ENCODE measurements around the gene COL15A1.

COL15A1 gene

GRCh38 chr9:99037769-99038483 lies 94.2 kb downstream of the COL15A1 start:
- no peak for DNase-seq (ENCODE audit: low read depth in 2 of 2)

DNA sequence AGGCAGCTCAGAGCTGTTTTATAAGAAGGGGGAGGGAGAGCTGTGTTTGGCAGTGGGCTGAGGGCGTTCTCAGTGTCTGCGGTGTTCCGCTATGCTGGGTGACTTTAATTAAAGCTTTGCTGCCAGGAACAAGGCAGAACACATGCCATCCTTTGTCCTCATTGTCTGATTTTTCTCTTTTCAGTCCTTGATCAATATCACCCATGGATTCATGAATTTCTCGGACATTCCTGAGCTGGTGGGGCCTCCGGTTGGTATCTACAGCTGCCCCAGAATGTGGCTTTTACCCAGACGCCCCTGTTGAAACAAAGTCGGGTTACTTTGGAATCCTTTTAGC lies 94.7 kb downstream of the COL15A1 start:
- no peak for DNase-seq (ENCODE audit: low read depth in 2 of 2)

- DNase-seq (ENCODE audit: low read depth in 2 of 2) = no peak
These were observed 95.9 kb downstream of the COL15A1 start for GRCh38 chr9:99039505-99040182.

- DNase-seq (ENCODE audit: low read depth in 2 of 2) = no peak
These were observed 96.7 kb downstream of the COL15A1 start for GRCh38 chr9:99040251-99040900.

DNA sequence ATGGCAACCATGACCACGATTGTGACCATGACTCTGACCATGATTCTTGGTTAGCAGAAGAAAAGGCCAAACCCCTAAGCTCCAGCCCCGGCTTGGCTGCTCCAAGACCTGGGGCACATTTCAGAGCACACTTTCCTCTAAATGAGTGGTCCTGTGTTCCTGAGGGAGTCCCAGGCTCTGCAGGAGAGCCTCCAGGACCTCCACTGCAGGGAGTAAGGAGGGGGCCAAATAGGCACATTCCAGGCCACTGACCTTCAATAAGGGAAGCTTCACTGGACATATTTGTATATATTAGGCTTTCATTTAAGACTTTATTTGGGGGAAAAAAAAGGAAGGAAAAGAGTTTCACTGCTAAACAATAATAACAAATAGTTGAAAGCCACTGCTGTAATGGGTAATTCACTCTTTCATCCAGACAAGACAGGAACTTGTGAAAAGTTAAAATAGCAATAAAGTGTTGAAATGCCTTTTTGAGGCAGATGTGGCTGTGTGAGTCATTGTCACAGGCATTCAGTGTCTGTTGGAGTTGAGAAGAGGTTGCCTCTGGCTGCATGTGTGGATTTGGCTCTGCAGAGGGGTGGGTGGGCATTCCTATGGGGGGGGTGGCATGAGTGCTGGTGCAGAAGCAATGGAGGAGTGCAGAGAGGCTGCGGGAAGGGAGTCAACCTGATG lies 97.3 kb downstream of the COL15A1 start:
- DNase-seq (ENCODE audit: low read depth in 2 of 2) = no peak

DNA sequence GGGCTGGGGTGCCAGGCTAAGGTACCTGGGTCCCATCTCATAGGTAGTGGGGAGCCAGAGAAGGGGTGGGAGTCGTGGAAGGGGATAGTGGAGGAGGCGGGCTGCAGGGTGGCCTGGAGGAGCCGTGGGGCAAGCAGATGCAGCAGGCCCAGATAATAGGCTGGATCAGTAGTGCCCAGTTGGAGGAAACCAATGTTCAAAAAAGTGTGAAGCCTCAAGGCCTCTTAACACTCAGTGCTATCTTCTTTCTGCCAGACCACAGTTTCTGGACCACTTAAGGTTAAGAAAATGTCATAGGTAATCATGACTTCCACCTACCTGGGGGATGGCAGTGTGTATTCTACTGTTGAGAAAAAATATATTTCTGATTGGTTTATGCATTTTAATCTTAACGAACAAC lies 97.9 kb downstream of the COL15A1 start:
- no peak for DNase-seq (ENCODE audit: low read depth in 2 of 2)

DNA sequence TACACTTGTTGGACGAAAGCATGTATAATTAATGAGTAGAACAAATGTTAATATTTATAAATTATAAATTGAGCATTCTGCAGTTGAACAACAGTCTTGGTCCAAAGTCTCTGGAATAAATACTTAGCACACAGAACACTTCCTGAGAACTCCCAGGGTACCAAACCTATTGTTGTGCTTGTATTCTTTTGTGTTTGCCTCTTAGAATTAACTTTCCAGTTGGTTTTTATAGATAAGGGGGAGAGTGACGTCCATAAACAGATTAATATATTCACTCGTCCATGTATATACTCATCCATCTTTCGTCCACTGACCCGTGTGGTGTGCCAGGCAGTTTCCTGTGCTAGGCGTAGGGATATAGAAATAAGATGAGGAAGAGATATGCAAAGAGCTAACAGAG lies 98.9 kb downstream of the COL15A1 start:
- DNase-seq (ENCODE audit: low read depth in 2 of 2) = no peak

- no peak for DNase-seq (ENCODE audit: low read depth in 2 of 2)
These were observed 101.1 kb downstream of the COL15A1 start for GRCh38 chr9:99044827-99045226.

- no peak for DNase-seq (ENCODE audit: low read depth in 2 of 2)
These were observed 102.4 kb downstream of the COL15A1 start for GRCh38 chr9:99046068-99046467.

DNA sequence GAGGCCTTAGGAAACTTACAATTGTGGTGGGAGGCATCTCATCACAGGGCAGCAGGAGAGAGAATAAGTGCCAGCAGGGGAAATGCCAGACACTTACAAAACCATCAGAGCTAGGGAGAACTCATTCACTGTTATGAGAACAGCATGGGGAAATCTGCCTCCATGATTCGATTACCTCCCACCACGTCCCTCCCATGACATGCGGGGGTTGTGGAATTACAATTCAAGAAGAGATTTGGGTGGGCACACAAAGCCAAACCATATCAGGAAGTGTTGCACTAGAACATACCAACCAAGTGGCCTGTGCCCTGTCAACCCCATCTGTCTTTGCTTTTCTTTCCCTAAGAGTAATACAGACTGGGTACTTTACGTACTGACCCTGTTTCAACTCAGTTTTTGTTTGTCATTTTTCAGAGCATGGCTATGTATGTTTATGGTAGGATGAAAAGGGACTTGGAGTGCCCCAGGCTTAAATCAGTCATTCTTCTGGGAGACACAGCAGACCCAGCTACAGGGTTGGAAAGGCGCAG lies 102.9 kb downstream of the COL15A1 start:
- no peak for DNase-seq (ENCODE audit: low read depth in 2 of 2)

- DNase-seq (ENCODE audit: low read depth in 2 of 2) = no peak
These were observed 105.5 kb downstream of the COL15A1 start for GRCh38 chr9:99049228-99049627.

GRCh38 chr9:99049641-99050040 lies 105.9 kb downstream of the COL15A1 start:
- no peak for DNase-seq (ENCODE audit: low read depth in 2 of 2)

- DNase-seq (ENCODE audit: low read depth in 2 of 2) = no peak
These were observed 106.7 kb downstream of the COL15A1 start for GRCh38 chr9:99050292-99050911.

DNA sequence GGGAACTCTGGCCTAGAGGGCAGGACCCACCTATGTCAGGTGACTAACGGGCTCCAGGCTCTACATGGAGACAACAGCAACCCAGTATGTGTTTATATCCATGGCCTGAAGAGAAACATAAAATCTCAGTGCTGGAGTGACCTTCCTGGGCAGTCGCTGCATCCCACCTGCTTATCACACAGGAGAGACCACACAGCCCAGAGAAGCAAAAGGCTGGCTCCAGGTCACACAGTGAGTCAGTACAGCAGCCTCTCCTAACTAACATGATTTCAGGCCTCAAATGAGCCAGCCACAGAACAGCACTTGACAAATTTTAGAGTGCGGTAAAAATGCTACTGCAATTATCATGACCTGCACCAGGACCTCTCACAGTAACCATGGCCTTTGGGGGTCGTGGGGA lies 107.2 kb downstream of the COL15A1 start:
- no peak for DNase-seq (ENCODE audit: low read depth in 2 of 2)

GRCh38 chr9:99051406-99051805 lies 107.7 kb downstream of the COL15A1 start:
- no peak for DNase-seq (ENCODE audit: low read depth in 2 of 2)

GRCh38 chr9:99051851-99052250 lies 108.1 kb downstream of the COL15A1 start:
- no peak for DNase-seq (ENCODE audit: low read depth in 2 of 2)

DNA sequence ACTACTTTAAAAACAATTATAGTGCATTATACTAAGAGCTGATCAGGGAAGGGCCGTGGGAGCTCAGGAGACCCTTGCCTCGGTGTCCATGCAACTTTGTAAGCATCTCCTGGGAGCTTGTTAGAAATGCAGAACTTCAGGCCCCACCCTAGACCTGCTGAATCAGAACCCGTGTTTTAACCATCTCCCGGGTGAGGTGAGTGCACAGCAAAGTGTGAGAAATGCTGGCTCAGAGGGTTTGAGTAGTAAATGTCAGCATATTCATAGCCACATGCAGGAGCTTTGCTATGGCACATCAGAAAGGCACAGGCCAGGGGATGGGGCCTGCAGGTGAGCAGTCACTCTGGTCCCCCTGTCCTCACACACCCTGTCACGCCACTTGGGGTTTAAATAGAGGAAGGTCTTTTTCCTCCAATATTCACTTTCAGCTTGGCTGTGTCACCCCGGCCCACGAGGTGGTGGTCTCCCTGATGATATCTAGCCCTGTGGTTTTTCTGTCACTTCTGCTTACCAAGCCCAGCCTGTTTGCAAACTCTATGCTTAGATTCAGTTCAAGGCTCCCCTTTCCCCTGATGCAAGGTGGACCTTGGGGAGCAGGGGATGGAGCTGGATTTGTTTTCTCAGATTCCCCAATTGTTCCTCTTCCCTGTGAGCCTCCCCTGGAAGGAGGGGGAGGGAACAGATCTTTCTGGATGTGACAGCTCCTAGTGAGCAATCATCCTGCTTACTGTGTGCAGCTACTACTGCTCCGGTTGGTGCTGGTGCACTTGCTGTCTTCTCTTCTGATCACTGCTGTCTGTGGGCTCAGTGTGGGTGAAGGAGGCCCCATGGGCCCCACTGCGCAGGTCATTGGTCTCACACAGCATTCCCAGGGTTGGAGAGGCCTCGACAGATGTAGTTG lies 109.4 kb downstream of the COL15A1 start:
- DNase-seq (ENCODE audit: low read depth in 2 of 2) = peak in 1 of 2 donors; percentile 3

DNA sequence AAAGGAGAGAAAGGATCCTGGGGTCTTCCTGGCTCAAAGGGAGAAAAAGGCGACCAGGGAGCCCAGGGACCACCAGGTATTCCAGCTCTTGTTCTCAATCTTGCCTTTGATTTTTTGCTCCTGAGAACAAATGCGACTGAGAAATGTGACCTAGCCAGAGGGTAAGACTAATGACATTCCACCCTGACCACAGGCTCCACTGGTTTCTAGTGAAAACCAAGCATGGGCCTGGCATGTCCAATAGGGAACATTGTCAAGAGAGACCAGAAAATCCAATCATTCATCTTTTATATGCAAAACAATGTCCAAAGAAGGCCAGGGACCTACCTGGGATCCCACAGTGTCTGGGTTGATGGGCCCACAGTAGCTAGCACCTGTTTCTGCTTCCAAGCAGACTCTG lies 110.9 kb downstream of the COL15A1 start:
- DNase-seq (ENCODE audit: low read depth in 2 of 2) = no peak

DNA sequence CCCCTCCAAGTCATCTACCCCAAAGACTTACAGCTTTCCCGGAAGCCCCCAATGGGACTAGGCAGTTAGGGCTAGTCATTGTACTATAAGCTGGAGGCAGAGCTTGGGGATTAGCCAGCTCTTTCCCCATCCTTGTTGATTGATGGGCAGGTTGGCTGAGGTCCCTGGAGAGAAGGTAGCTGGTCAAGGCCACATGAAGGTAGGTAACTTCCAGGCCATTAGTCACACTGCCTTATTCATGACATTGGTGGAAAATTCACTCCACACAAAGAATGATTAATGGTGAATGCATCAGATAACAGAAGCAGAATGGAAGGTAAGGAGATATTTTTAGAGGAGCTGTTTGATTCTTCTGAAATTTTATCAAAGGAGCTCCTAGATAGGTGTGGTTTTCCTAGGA lies 111.7 kb downstream of the COL15A1 start:
- no peak for DNase-seq (ENCODE audit: low read depth in 2 of 2)

DNA sequence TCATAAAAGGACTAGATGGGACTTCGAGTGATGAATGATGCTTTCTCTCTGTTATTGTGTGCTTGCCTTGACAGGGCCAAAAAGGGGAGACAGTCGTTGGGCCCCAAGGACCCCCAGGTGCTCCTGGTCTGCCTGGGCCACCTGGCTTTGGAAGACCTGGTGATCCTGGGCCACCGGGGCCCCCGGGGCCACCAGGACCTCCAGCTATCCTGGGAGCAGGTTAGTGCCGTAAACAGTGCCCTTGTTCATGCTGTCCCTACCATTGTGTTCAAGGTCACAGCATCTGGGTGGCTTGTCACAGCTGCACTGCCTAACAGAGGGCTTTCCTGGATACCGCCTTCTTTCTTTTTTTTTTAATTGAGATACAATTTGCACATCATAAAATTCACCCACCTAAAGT lies 112.5 kb downstream of the COL15A1 start:
- DNase-seq (ENCODE audit: low read depth in 2 of 2) = no peak

All from stimulated activated CD8-positive, alpha-beta memory T cell treated with anti-CD3 and anti-CD28 coated beads, Interleukin-15, amount 100 ng/mL, for 48 hours (primary cell).